H9 (cell line): ENCODE measurements around the gene COPZ2. TPM values are rescaled to one million over a fixed set of nuclear protein-coding genes. Genes with fewer than 3 reads are reported as not detected.

Experiments
- DNase-seq: peaks from one replicate; pipeline ENCODE4 v3.0.0-alpha.2; 2017
- H2AFZ ChIP-seq: one replicate; pipeline ENCODE4 v1.6.1; 2013; ENCODE audit warnings: mild to moderate bottlenecking, low read length, control low read depth, moderate library complexity
- H2AK5ac ChIP-seq: 2 replicates; pipeline ENCODE4 v1.6.1; 2013; ENCODE audit warnings: low read length, control low read depth, mixed read lengths; ENCODE audit not compliant: insufficient read length
- H2BK120ac ChIP-seq: one replicate; pipeline ENCODE4 v1.6.1; 2013; ENCODE audit warnings: low read depth, mild to moderate bottlenecking, low read length, control low read depth, inconsistent platforms; ENCODE audit not compliant: poor library complexity, severe bottlenecking
- H2BK12ac ChIP-seq: 2 replicates; pipeline ENCODE4 v1.6.1; 2013; ENCODE audit warnings: low read length, control low read depth, mixed read lengths, low read depth; ENCODE audit not compliant: insufficient read length
- H2BK15ac ChIP-seq: 2 replicates; pipeline ENCODE4 v1.6.1; 2013; ENCODE audit warnings: low read depth, low read length, control low read depth
- H2BK20ac ChIP-seq: one replicate; pipeline ENCODE4 v1.6.1; 2013; ENCODE audit warnings: low read depth, mild to moderate bottlenecking, low read length, control low read depth, inconsistent platforms; ENCODE audit not compliant: poor library complexity, severe bottlenecking
- H2BK5ac ChIP-seq: 2 replicates; pipeline ENCODE4 v1.6.1; 2013; ENCODE audit warnings: low read length, control low read depth, mixed read lengths; ENCODE audit not compliant: insufficient read length
- H3K14ac ChIP-seq: 2 replicates; pipeline ENCODE4 v1.6.1; 2013; ENCODE audit warnings: low read length, control low read depth; ENCODE audit not compliant: insufficient read depth
- H3K18ac ChIP-seq: 2 replicates; pipeline ENCODE4 v1.6.1; 2013; ENCODE audit warnings: low read depth, mild to moderate bottlenecking, mixed read lengths, low read length, control low read depth; ENCODE audit not compliant: insufficient read length
- H3K23ac ChIP-seq: 2 replicates; pipeline ENCODE4 v1.6.1; 2013; ENCODE audit warnings: low read length, control low read depth, mixed read lengths, low read depth; ENCODE audit not compliant: insufficient read length
- H3K23me2 ChIP-seq: 2 replicates; pipeline ENCODE4 v1.6.1; 2013; ENCODE audit warnings: low read depth, mild to moderate bottlenecking, mixed read lengths, low read length, control low read depth; ENCODE audit not compliant: insufficient read length, poor library complexity, severe bottlenecking
- H3K27ac ChIP-seq: 2 replicates; pipeline ENCODE4 v1.5.1; 2013; ENCODE audit warnings: low read length, control low read depth, mixed read lengths, low read depth; ENCODE audit not compliant: insufficient read length
- H3K27me3 ChIP-seq: 2 replicates; pipeline ENCODE4 v1.6.1; 2013; ENCODE audit warnings: low read length, control low read depth, inconsistent platforms; ENCODE audit not compliant: insufficient read depth
- H3K4ac ChIP-seq: 2 replicates; pipeline ENCODE4 v1.6.1; 2013; ENCODE audit warnings: low read depth, mild to moderate bottlenecking, control low read depth, inconsistent platforms, low read length, moderate library complexity
- H3K4me1 ChIP-seq: 2 replicates; pipeline ENCODE4 v1.6.1; 2013; ENCODE audit warnings: low read length, control low read depth, inconsistent platforms; ENCODE audit not compliant: insufficient read depth
- H3K4me2 ChIP-seq: 2 replicates; pipeline ENCODE4 v1.6.1; 2013; ENCODE audit warnings: low read length, control low read depth, mixed read lengths; ENCODE audit not compliant: insufficient read length, insufficient read depth
- H3K56ac ChIP-seq: 2 replicates; pipeline ENCODE4 v1.6.1; 2013; ENCODE audit warnings: low read depth, mild to moderate bottlenecking, mixed read lengths, low read length, control low read depth; ENCODE audit not compliant: insufficient read length
- H3K79me1 ChIP-seq: 2 replicates; pipeline ENCODE4 v1.6.1; 2013; ENCODE audit warnings: low read depth, mild to moderate bottlenecking, moderate library complexity, low read length, control low read depth, inconsistent platforms; ENCODE audit not compliant: insufficient read depth, poor library complexity, severe bottlenecking
- H3K79me2 ChIP-seq: 2 replicates; pipeline ENCODE4 v1.6.1; 2013; ENCODE audit warnings: low read length, control low read depth, inconsistent platforms; ENCODE audit not compliant: insufficient read depth
- H3K9ac ChIP-seq: 2 replicates; pipeline ENCODE4 v1.6.1; 2013; ENCODE audit warnings: low read length, control low read depth, mixed read lengths; ENCODE audit not compliant: insufficient read length; ENCODE audit errors: extremely low read depth
- H3K9me3 ChIP-seq: one replicate; pipeline ENCODE4 v1.6.1; 2013; ENCODE audit warnings: low read depth, low read length, inconsistent platforms; ENCODE audit not compliant: control insufficient read depth
- H3T11ph ChIP-seq: one replicate; pipeline ENCODE4 v1.6.1; 2013; ENCODE audit warnings: mild to moderate bottlenecking, low read length, control low read depth, inconsistent platforms
- H4K20me1 ChIP-seq: one replicate; pipeline ENCODE4 v1.6.1; 2013; ENCODE audit not compliant: control insufficient read depth, insufficient read length, insufficient read depth
- H4K5ac ChIP-seq: 2 replicates; pipeline ENCODE4 v1.6.1; 2013; ENCODE audit warnings: low read depth, mild to moderate bottlenecking, mixed read lengths, low read length, control low read depth; ENCODE audit not compliant: insufficient read length
- H4K8ac ChIP-seq: replicated peaks from 2 replicates; pipeline ENCODE4 v1.6.1; 2013; ENCODE audit warnings: low read length, control low read depth, mixed read lengths, low read depth; ENCODE audit not compliant: insufficient read length
- H4K91ac ChIP-seq: 2 replicates; pipeline ENCODE4 v1.6.1; 2013; ENCODE audit warnings: low read depth, mild to moderate bottlenecking, moderate library complexity, mixed read lengths, low read length, control low read depth; ENCODE audit not compliant: insufficient read length
- H3K27ac Mint-ChIP-seq, 3 experiments: 2 replicates in 2 of 3; 3 replicates in 1 of 3; pipeline ENCODE4 v1.8.0; 2020 to 2021; ENCODE audit warnings: mixed read lengths in 3 of 3, mild to moderate bottlenecking in 1 of 3, moderate library complexity in 1 of 3
- H3K27me3 Mint-ChIP-seq: 2 replicates; pipeline ENCODE4 v1.8.0; 2021; ENCODE audit warnings: low read depth, mild to moderate bottlenecking, moderate library complexity, mixed read lengths
- H3K36me3 Mint-ChIP-seq, 3 experiments: 2 replicates in 2 of 3; 3 replicates in 1 of 3; pipeline ENCODE4 v1.8.0; 2020 to 2021; ENCODE audit warnings: low read depth in 3 of 3, mixed read lengths in 3 of 3; ENCODE audit not compliant: insufficient read depth in 1 of 3
- H3K4me1 Mint-ChIP-seq, 2 experiments: 2 replicates each; pipeline ENCODE4 v1.8.0; 2020; ENCODE audit warnings: mixed read lengths in 2 of 2
- H3K4me3 Mint-ChIP-seq, 2 experiments: 2 replicates in 1 of 2; 3 replicates in 1 of 2; pipeline ENCODE4 v1.8.0; 2020 to 2021; ENCODE audit warnings: mild to moderate bottlenecking in 2 of 2, mixed read lengths in 2 of 2, moderate library complexity in 1 of 2
- H3K9me3 Mint-ChIP-seq, 2 experiments: 2 replicates in 1 of 2; 3 replicates in 1 of 2; pipeline ENCODE4 v1.8.0; 2020; ENCODE audit warnings: mild to moderate bottlenecking in 2 of 2, mixed read lengths in 2 of 2, moderate library complexity in 1 of 2
- WGBS: extraction: QIAGEN DNeasy Blood & Tissue Kit; methylation state at CpG from one replicate; pipeline ENCODE4 v1.1.7; 2013; ENCODE audit warnings: missing lambda C conversion rate, low lambda C conversion rate, mixed read lengths; ENCODE audit not compliant: insufficient read length; ENCODE audit errors: extremely low coverage; 5-methylcytosine and 5-hydroxymethylcytosine counted together
- total RNA-seq: library from RNA; stranded (reverse); gene quantifications from 2 replicates; pipeline ENCODE4 v1.2.1, GENCODE V29; 2021
- TF ChIP-seq, protein P1 (sequence below): fragments of 200-600 bp; sonication (generic); conservative IDR thresholded peaks from 3 replicates; pipeline ENCODE4 v1.8.0; 2021; ENCODE audit warnings: antibody characterized with exemption, mild to moderate bottlenecking

The COPZ2 gene
- total RNA-seq, 1 experiment from 2014 or later = 0.68 TPM

DNA sequence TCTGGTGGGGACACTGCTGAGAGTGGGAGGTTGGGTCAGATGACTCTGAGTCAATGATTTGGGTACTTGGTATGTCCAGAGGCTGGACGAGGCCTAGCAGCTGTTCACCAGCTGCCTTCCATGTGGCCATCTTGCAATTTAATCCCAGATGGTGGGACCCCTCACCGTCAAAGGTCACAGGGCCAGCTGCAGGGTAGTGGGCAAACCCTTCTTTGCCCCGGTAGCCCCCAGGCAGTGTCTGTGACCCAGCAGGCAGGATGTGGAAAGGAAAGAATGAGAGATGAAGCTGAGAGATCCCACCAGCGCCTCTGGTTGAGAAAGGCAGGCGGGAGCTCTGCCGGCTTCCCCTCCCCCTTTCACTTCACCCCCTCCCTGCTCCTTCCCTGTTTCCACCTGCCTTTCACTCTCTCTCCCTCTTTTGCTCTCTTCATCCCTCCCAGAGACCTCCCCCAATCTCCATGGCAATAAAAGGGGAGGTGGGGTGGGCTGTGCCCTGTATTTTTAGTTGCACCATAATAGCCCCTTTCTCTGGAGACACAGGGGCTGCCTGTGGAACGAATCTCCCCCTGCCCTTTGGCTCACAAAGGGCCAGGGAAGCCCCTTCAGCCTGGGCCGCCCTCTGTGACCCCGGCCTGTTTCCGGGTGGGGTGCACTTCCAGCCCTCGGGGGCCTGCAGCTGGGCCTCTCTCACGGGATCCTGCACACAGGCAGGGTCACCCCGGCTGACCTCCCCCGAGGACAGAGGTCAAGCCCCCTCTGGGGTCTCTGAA is 46.5 kb downstream of the COPZ2 start:
- H3K18ac ChIP-seq = no peak overlapping the region

More for the DNA sequence above, 46.5 kb downstream of the COPZ2 start:
- H2BK12ac ChIP-seq = no peak overlapping the region
- WGBS = no CpG with 5 or more reads among the region's 14 CpGs
- peaks cover 3% of the 10 kb centered on the region for H3K23me2 ChIP-seq
- H3K9me3 ChIP-seq = no peaks in the 10 kb centered on the region
- Mint-ChIP-seq H3K36me3 (no peaks in the 10 kb centered on the region; a peak in 1 of 7 replicates), H3K27me3 (peaks cover 3% of the 10 kb centered on the region), H3K27ac (peak overlapping the region in 2 of 3 experiments; percentile 63 to 85; a peak in 2 of 7 replicates), H3K4me1 (peaks cover 77 to 88% of the 10 kb centered on the region in 2 experiments), H3K9me3 (no peaks in the 10 kb centered on the region; a peak in 1 of 5 replicates), H3K4me3 (peak overlapping the region in 1 of 2 experiments; percentile 54; a peak in 1 of 5 replicates)
- H3K27ac ChIP-seq = no peak overlapping the region
- DNase-seq = peak; percentile 77
- TF ChIP-seq, protein P1, sequence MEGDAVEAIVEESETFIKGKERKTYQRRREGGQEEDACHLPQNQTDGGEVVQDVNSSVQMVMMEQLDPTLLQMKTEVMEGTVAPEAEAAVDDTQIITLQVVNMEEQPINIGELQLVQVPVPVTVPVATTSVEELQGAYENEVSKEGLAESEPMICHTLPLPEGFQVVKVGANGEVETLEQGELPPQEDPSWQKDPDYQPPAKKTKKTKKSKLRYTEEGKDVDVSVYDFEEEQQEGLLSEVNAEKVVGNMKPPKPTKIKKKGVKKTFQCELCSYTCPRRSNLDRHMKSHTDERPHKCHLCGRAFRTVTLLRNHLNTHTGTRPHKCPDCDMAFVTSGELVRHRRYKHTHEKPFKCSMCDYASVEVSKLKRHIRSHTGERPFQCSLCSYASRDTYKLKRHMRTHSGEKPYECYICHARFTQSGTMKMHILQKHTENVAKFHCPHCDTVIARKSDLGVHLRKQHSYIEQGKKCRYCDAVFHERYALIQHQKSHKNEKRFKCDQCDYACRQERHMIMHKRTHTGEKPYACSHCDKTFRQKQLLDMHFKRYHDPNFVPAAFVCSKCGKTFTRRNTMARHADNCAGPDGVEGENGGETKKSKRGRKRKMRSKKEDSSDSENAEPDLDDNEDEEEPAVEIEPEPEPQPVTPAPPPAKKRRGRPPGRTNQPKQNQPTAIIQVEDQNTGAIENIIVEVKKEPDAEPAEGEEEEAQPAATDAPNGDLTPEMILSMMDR = no peak
- no peak overlapping the region for H4K91ac ChIP-seq
- no peak overlapping the region for H2BK20ac ChIP-seq
- no peak overlapping the region for H3K14ac ChIP-seq
- H2AFZ ChIP-seq = no peak overlapping the region
- no peak overlapping the region for H4K8ac ChIP-seq
- no peak overlapping the region for H2AK5ac ChIP-seq
- H3K4me2 ChIP-seq = no peak overlapping the region
- H3T11ph ChIP-seq = no peak overlapping the region
- H4K20me1 ChIP-seq = no peaks in the 10 kb centered on the region
- H2BK5ac ChIP-seq = no peak overlapping the region
- H3K9ac ChIP-seq = no peak overlapping the region
- H3K4ac ChIP-seq = no peak overlapping the region
- H3K79me1 ChIP-seq = no peaks in the 10 kb centered on the region
- H3K4me1 ChIP-seq = peaks cover 7% of the 10 kb centered on the region; the same call in 1 of the 2 replicates
- H3K56ac ChIP-seq = no peak overlapping the region
- H2BK120ac ChIP-seq = no peak overlapping the region
- H3K27me3 ChIP-seq = no peaks in the 10 kb centered on the region
- H4K5ac ChIP-seq = no peak overlapping the region
- H3K79me2 ChIP-seq = no peaks in the 10 kb centered on the region
- no peak overlapping the region for H2BK15ac ChIP-seq
- H3K23ac ChIP-seq = no peak overlapping the region
